Erythroblast (primary cell): Measurements from ENCODE around the gene PALLD.

ENCODE experiments used
- GATA1 ChIP-seq: IDR thresholded peaks from 2 replicates; pipeline ENCODE4 v1.6.1; 2011; ENCODE audit warnings: low read depth, mild to moderate bottlenecking, control low read depth, low read length, moderate library complexity
- POLR2A ChIP-seq: IDR thresholded peaks from 2 replicates; pipeline ENCODE4 v1.6.1; 2011; ENCODE audit warnings: mild to moderate bottlenecking, low read length

- TF ChIP-seq POLR2A: no peak
- TF ChIP-seq GATA1: no peak
Measured at GRCh38 chr4:168633496-168633895, 136.6 kb downstream of the PALLD start.
